Measurements from ENCODE around the gene RFX2. TPM values are rescaled to one million over a fixed set of nuclear protein-coding genes. Genes with fewer than 3 reads are reported as not detected.
"Not testable (repeated sequence)": the region's sequence is repeated elsewhere in the genome, so short reads cannot be mapped to it uniquely, and the experiment has no call there.

The RFX2 gene
- polyA plus RNA-seq, 2 of the 4 experiments (the other 2 are of a cell fraction), result 3.7 to 3.9 TPM

GRCh38 chr19:5963855-5964254 lies 146.4 kb downstream of the RFX2 start:
- Histone ChIP-seq H3K4me1 (peaks cover 10% of the 10 kb centered on the region; the same call in 2 of the 3 replicates), H3K27ac (no peak overlapping the region), H3K4me2 (no peak overlapping the region), H3K9me3 (no peaks in the 10 kb centered on the region), H3K4me3 (no peak overlapping the region)
- ChIA-PET POLR2A (no interaction called here), CTCF (interaction anchor here (1.2 kb wide), 1 partner anchor 11 kb away, joined by 3 read pairs; no protein-coding TSS in a partner anchor)
- FAIRE-seq (no peak), ATAC-seq (no peak), DNase-seq (ENCODE audit: low read depth in 1 of 2, low spot score in 1 of 2) (no peak)
- WGBS (ENCODE audit: missing lambda C conversion rate), result 94% methylated on average over 6 of the region's 7 CpGs
- no peak for TF ChIP-seq CTCF (IDR thresholded peaks at IDR 0.05)
- TF ChIP-seq BHLHE40 (IDR thresholded peaks at IDR 0.05; ENCODE audit: low read depth, low read length), result no peak
- TF ChIP-seq FOSL2 (IDR thresholded peaks at IDR 0.05), result no peak
- no peak for TF ChIP-seq FOSL2 (CRISPR knock-in tag; IDR thresholded peaks at IDR 0.05)
- TF ChIP-seq RFX5 (IDR thresholded peaks at IDR 0.05), result no peak
- TF ChIP-seq TFCP2L1 (CRISPR knock-in tag; IDR thresholded peaks at IDR 0.05), result no peak
- no peak for TF ChIP-seq USF2 (IDR thresholded peaks at IDR 0.05)
- TF ChIP-seq SMC3 (IDR thresholded peaks at IDR 0.05), result no peak
- no peak for TF ChIP-seq CBX2 (IDR thresholded peaks at IDR 0.05; ENCODE audit: borderline replicate concordance, low read depth)

GRCh38 chr19:5963259-5963658 lies 147.0 kb downstream of the RFX2 start:
- FAIRE-seq; H3K9me3 ChIP-seq; H3K27ac ChIP-seq; DNase-seq (ENCODE audit: low read depth in 1 of 2, low spot score in 1 of 2); H3K4me2 ChIP-seq; H3K4me1 ChIP-seq; POLR2A ChIA-PET; ATAC-seq; H3K4me3 ChIP-seq: not testable (repeated sequence)
- CTCF ChIA-PET, result interaction anchor here (1.2 to 1.3 kb wide), 2 partner anchors 11 to 12 kb away, joined by 3 read pairs; no protein-coding TSS in a partner anchor
- 97% methylated on average over 6 of the region's 6 CpGs for WGBS (ENCODE audit: missing lambda C conversion rate)

- ATAC-seq (no peak; a peak in 1 of 6 replicates), FAIRE-seq (no peak), DNase-seq (ENCODE audit: low read depth in 1 of 2, low spot score in 1 of 2) (no peak)
- ChIA-PET POLR2A (no interaction called here), CTCF (interaction anchor here (1.3 kb wide), 1 partner anchor 11 kb away, joined by 3 read pairs; no protein-coding TSS in a partner anchor)
- no peak overlapping the region for H3K4me3 ChIP-seq
- WGBS (ENCODE audit: missing lambda C conversion rate), result 75% methylated on average over 29 of the region's 29 CpGs
- H3K4me2 ChIP-seq, result no peak overlapping the region
- no peak for TF ChIP-seq NR3C1 (IDR thresholded peaks at IDR 0.05)
- no peak for TF ChIP-seq ZFP36 (IDR thresholded peaks at IDR 0.05; ENCODE audit: borderline replicate concordance, partially characterized antibody)
- TF ChIP-seq MAX (IDR thresholded peaks at IDR 0.05), result no peak
- no peak for TF ChIP-seq CHD4 (IDR thresholded peaks at IDR 0.05; ENCODE audit: borderline replicate concordance)
- TF ChIP-seq CBX2 (IDR thresholded peaks at IDR 0.05; ENCODE audit: borderline replicate concordance, low read depth), result no peak
- no peak for TF ChIP-seq HOXB13 (CRISPR knock-in tag; IDR thresholded peaks at IDR 0.05; ENCODE audit: low read depth)
- TF ChIP-seq RCOR1 (IDR thresholded peaks at IDR 0.05; ENCODE audit: low read depth, low read length), result no peak
- no peak for TF ChIP-seq POLR2A (IDR thresholded peaks at IDR 0.05; ENCODE audit: low read length)
- TF ChIP-seq GATA3 (IDR thresholded peaks at IDR 0.05; ENCODE audit: borderline replicate concordance), result no peak
- no peak for TF ChIP-seq ELK1 (IDR thresholded peaks at IDR 0.05; ENCODE audit: low read depth, low read length)
- TF ChIP-seq ZC3H11A (IDR thresholded peaks at IDR 0.05), result no peak
- no peak for TF ChIP-seq RNF2 (IDR thresholded peaks at IDR 0.05; ENCODE audit: borderline replicate concordance, low read depth)
- TF ChIP-seq ATOH8 (CRISPR knock-in tag; IDR thresholded peaks at IDR 0.05; ENCODE audit: low read depth), result no peak
- TF ChIP-seq CHD2 (IDR thresholded peaks at IDR 0.05; ENCODE audit: low read length, partially characterized antibody), result no peak
- no peak for TF ChIP-seq E2F6 (IDR thresholded peaks at IDR 0.05; ENCODE audit: borderline replicate concordance, low read depth)
- no peak for TF ChIP-seq HEYL (CRISPR knock-in tag; IDR thresholded peaks at IDR 0.05)
- no peak overlapping the region for H3K27ac ChIP-seq
- peaks cover 6% of the 10 kb centered on the region; the same call in 1 of the 3 replicates for H3K4me1 ChIP-seq
- no peaks in the 10 kb centered on the region for H3K9me3 ChIP-seq
Measured at GRCh38 chr19:5961969-5962945, 148.0 kb downstream of the RFX2 start.

GRCh38 chr19:5961641-5961968 lies 148.7 kb downstream of the RFX2 start:
- POLR2A ChIA-PET; CTCF ChIA-PET; H3K4me1 ChIP-seq; DNase-seq (ENCODE audit: low read depth in 1 of 2, low spot score in 1 of 2); FAIRE-seq; H3K4me3 ChIP-seq; ATAC-seq; H3K9me3 ChIP-seq; H3K4me2 ChIP-seq; H3K27ac ChIP-seq: not testable (repeated sequence)
- 88% methylated on average over 5 of the region's 6 CpGs for WGBS (ENCODE audit: missing lambda C conversion rate)
